ENCODE results near the gene ZNF512B. TPM values are rescaled to one million over a fixed set of nuclear protein-coding genes. Genes with fewer than 3 reads are reported as not detected.

ZNF512B gene
- total and polyA plus RNA-seq, 2 experiments from 2014 or later, result 6.1 to 28.8 TPM

GRCh38 chr20:63935447-63935846, 34.3 kb downstream of the ZNF512B start (continued):
- TF ChIP-seq ZNF462 (CRISPR knock-in tag; IDR thresholded peaks at IDR 0.05) (no peak), ZNF114 (CRISPR knock-in tag; IDR thresholded peaks at IDR 0.05) (no peak)

GRCh38 chr20:63934271-63935068, 35.3 kb downstream of the ZNF512B start:
- H3K4me3 Mint-ChIP-seq, result no peak overlapping the region
- H2AFZ ChIP-seq, result no peak overlapping the region
- H4K20me1 ChIP-seq (replicated peaks; ENCODE audit: insufficient read depth), result no peaks in the 10 kb centered on the region; the same call in 1 of the 2 replicates
- no peaks in the 10 kb centered on the region for H3K79me2 ChIP-seq (replicated peaks; ENCODE audit: insufficient read depth)
- no peak overlapping the region for H3K4me2 ChIP-seq
- TF ChIP-seq REST (IDR thresholded peaks at IDR 0.05; ENCODE audit: unreplicated experiment) (no peak), CTCF (conservative IDR thresholded peaks at IDR 0.05; ENCODE audit: low read depth in 2 of 2) (peak; percentile 68 to 72)
- H3K9me3 Mint-ChIP-seq, result no peaks in the 10 kb centered on the region; the same call in 2 of the 3 replicates
- no peaks in the 10 kb centered on the region for H3K27me3 ChIP-seq (ENCODE audit: insufficient read depth)
- H3K27me3 Mint-ChIP-seq (ENCODE audit: insufficient read depth, low read depth, poor library complexity), result peaks cover 6% of the 10 kb centered on the region
- H3K4me3 ChIP-seq, result no peak overlapping the region
- peaks cover 5% of the 10 kb centered on the region; the same call in 1 of the 3 replicates for H3K4me1 Mint-ChIP-seq
- H3K27ac ChIP-seq (ENCODE audit: low read depth), result 0 out of 2 replicates have a peak overlapping the region, but pooled peaks have one; percentile 32
- H3K4me1 ChIP-seq (ENCODE audit: insufficient read depth), result peaks cover 2% of the 10 kb centered on the region; the same call in 1 of the 2 replicates
- peaks cover 36% of the 10 kb centered on the region for H3K36me3 Mint-ChIP-seq (ENCODE audit: low read depth)
- H3K36me3 ChIP-seq (ENCODE audit: insufficient read depth), result no peaks in the 10 kb centered on the region
- H3F3A ChIP-seq (replicated peaks; ENCODE audit: low read depth), result peaks cover 16% of the 10 kb centered on the region; the same call in 1 of the 2 replicates
- H3K27ac Mint-ChIP-seq, result peak overlapping the region; percentile 44
- DNase-seq (ENCODE audit: low spot score), result peak; percentile 72
- H3K9me2 ChIP-seq (ENCODE audit: insufficient read depth), result no peaks in the 10 kb centered on the region
- ATAC-seq, result peak; percentile 39
